ENCODE measurements around the gene NTRK2.

DNA sequence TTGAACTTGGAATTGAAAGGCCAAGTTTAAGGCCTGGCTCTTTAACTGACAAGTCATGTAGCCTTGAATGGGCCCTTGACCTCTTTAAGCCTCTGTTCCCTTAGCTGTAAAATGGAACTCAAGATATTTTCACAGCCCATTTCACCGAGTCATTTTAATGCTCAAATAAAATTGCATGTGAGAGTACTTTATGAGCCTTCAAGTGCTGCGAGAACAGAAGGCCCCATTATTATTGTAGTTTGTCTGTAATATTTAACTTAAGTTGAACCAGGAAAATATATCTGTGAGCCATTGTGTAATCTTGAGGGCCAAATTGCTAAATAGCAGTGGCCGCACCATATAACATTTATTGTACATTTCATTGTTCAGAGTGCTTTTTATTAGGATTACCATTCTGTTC, 249.9 kb downstream of the NTRK2 start:
- TF ChIP-seq, protein P1, sequence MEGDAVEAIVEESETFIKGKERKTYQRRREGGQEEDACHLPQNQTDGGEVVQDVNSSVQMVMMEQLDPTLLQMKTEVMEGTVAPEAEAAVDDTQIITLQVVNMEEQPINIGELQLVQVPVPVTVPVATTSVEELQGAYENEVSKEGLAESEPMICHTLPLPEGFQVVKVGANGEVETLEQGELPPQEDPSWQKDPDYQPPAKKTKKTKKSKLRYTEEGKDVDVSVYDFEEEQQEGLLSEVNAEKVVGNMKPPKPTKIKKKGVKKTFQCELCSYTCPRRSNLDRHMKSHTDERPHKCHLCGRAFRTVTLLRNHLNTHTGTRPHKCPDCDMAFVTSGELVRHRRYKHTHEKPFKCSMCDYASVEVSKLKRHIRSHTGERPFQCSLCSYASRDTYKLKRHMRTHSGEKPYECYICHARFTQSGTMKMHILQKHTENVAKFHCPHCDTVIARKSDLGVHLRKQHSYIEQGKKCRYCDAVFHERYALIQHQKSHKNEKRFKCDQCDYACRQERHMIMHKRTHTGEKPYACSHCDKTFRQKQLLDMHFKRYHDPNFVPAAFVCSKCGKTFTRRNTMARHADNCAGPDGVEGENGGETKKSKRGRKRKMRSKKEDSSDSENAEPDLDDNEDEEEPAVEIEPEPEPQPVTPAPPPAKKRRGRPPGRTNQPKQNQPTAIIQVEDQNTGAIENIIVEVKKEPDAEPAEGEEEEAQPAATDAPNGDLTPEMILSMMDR (IDR thresholded peaks at IDR 0.05; ENCODE audit: borderline replicate concordance, extremely low read depth, low read length, poor library complexity, severe bottlenecking): no peak
- no peak for TF ChIP-seq EZH2 (IDR thresholded peaks at IDR 0.05; ENCODE audit: borderline replicate concordance, low read depth, low read length, severe bottlenecking)
